GM23338 (cell line): ENCODE data around the gene SMG1.

Experiments used
- CTCF ChIP-seq, 2 experiments: fragments of 200-600 bp in 1 of 2; sonication (generic) in 1 of 2; conservative IDR thresholded peaks; 2 replicates each; pipeline versions ENCODE4 v1.5.1 to v1.6.1; 2016 to 2017; ENCODE audit warnings: antibody characterized with exemption in 2 of 2, low read depth in 2 of 2, mild to moderate bottlenecking in 2 of 2, moderate library complexity in 1 of 2
- EZH2 ChIP-seq: fragments of 200-600 bp; sonication (generic); IDR thresholded peaks from one replicate; pipeline ENCODE4 v1.8.0; 2017; ENCODE audit warnings: antibody characterized with exemption, mild to moderate bottlenecking, low read depth; ENCODE audit not compliant: unreplicated experiment
- EZH2phosphoT487 ChIP-seq: fragments of 200-600 bp; sonication (generic); IDR thresholded peaks from one replicate; pipeline ENCODE4 v1.8.1; 2018; ENCODE audit warnings: antibody characterized with exemption; ENCODE audit not compliant: unreplicated experiment
- NANOG ChIP-seq: IDR thresholded peaks from 2 replicates; pipeline ENCODE4 v1.6.1; 2016; ENCODE audit warnings: antibody characterized with exemption, borderline replicate concordance
- POLR2AphosphoS5 ChIP-seq: IDR thresholded peaks from 2 replicates; pipeline ENCODE4 v1.6.1; 2016; ENCODE audit warnings: antibody characterized with exemption, low read depth
- REST ChIP-seq: IDR thresholded peaks from one replicate; pipeline ENCODE4 v1.6.1; 2018; ENCODE audit warnings: antibody characterized with exemption; ENCODE audit not compliant: unreplicated experiment
- ZNF114 ChIP-seq: fragments of 250-450 bp; sonication (Bioruptor Pico); IDR thresholded peaks from 2 replicates; pipeline ENCODE4 v1.5.0; 2020; ENCODE audit warnings: mild to moderate bottlenecking, moderate library complexity

GRCh38 chr16:18816286-18816685 is 109.9 kb downstream of the SMG1 start:
- no peak for TF ChIP-seq POLR2AphosphoS5
- no peak for TF ChIP-seq ZNF114 (CRISPR knock-in tag)
- TF ChIP-seq CTCF (conservative IDR thresholded peaks at IDR 0.05; ENCODE audit: low read depth in 2 of 2): no peak
- TF ChIP-seq EZH2: no peak
- TF ChIP-seq REST: no peak
- no peak for TF ChIP-seq EZH2phosphoT487
- no peak for TF ChIP-seq NANOG
